ENCODE data around the gene TFAP2E. TPM values are rescaled to one million over a fixed set of nuclear protein-coding genes. Genes with fewer than 3 reads are reported as not detected.

TFAP2E gene
- total RNA-seq, 1 donor: under 0.01 TPM

GRCh38 chr1:35536556-35537162 lies 36.5 kb upstream of the TFAP2E start:
- H4K20me1 ChIP-seq (ENCODE audit: insufficient read depth, low read length): peaks cover 21% of the 10 kb centered on the region
- H3K27ac ChIP-seq (ENCODE audit: low read depth, low read length): no peak overlapping the region
- no peak for TF ChIP-seq CTCF (IDR thresholded peaks at IDR 0.05; ENCODE audit: extremely low read depth, low read depth, low read length)
- H3K4me2 ChIP-seq (ENCODE audit: insufficient read depth, low read length): no peak overlapping the region
- H3K27me3 ChIP-seq (ENCODE audit: insufficient read depth, low read length): no peaks in the 10 kb centered on the region
- no peak for DNase-seq (ENCODE audit: insufficient read length, low spot score, missing footprints)
- H3K4me3 ChIP-seq (ENCODE audit: insufficient read depth, low read length): no peak overlapping the region
- H3K4me1 ChIP-seq (ENCODE audit: insufficient read depth, low read length): peaks cover 53% of the 10 kb centered on the region
- H3K79me2 ChIP-seq (ENCODE audit: insufficient read depth, low read length): peaks cover 40% of the 10 kb centered on the region
- H3K36me3 ChIP-seq (ENCODE audit: insufficient read depth, low read length): peaks cover 2% of the 10 kb centered on the region
- no peaks in the 10 kb centered on the region for H3K9me3 ChIP-seq (ENCODE audit: low read depth, low read length)
- no peak overlapping the region for H2AFZ ChIP-seq (ENCODE audit: low read length)

- H3K36me3 ChIP-seq (ENCODE audit: insufficient read depth, low read length): peaks cover 4% of the 10 kb centered on the region
- no peak overlapping the region for H2AFZ ChIP-seq (ENCODE audit: low read length)
- no peak overlapping the region for H3K4me3 ChIP-seq (ENCODE audit: insufficient read depth, low read length)
- no peak for TF ChIP-seq CTCF (IDR thresholded peaks at IDR 0.05; ENCODE audit: extremely low read depth, low read depth, low read length)
- no peak overlapping the region for H3K27ac ChIP-seq (ENCODE audit: low read depth, low read length)
- H3K4me1 ChIP-seq (ENCODE audit: insufficient read depth, low read length): peaks cover 49% of the 10 kb centered on the region
- peaks cover 21% of the 10 kb centered on the region for H4K20me1 ChIP-seq (ENCODE audit: insufficient read depth, low read length)
- H3K9me3 ChIP-seq (ENCODE audit: low read depth, low read length): no peaks in the 10 kb centered on the region
- H3K79me2 ChIP-seq (ENCODE audit: insufficient read depth, low read length): peaks cover 49% of the 10 kb centered on the region
- DNase-seq (ENCODE audit: insufficient read length, low spot score, missing footprints): no peak
- no peak overlapping the region for H3K4me2 ChIP-seq (ENCODE audit: insufficient read depth, low read length)
- no peaks in the 10 kb centered on the region for H3K27me3 ChIP-seq (ENCODE audit: insufficient read depth, low read length)
Measured at GRCh38 chr1:35537806-35538205, 35.3 kb upstream of the TFAP2E start.

GRCh38 chr1:35539073-35539823 lies 33.9 kb upstream of the TFAP2E start:
- H4K20me1 ChIP-seq (ENCODE audit: insufficient read depth, low read length): peaks cover 25% of the 10 kb centered on the region
- no peaks in the 10 kb centered on the region for H3K27me3 ChIP-seq (ENCODE audit: insufficient read depth, low read length)
- H3K79me2 ChIP-seq (ENCODE audit: insufficient read depth, low read length): peaks cover 59% of the 10 kb centered on the region
- H3K27ac ChIP-seq (ENCODE audit: low read depth, low read length): peak overlapping the region; percentile 83
- peaks cover 48% of the 10 kb centered on the region for H3K4me1 ChIP-seq (ENCODE audit: insufficient read depth, low read length)
- no peaks in the 10 kb centered on the region for H3K9me3 ChIP-seq (ENCODE audit: low read depth, low read length)
- peak overlapping the region; percentile 69 for H3K4me2 ChIP-seq (ENCODE audit: insufficient read depth, low read length)
- DNase-seq (ENCODE audit: insufficient read length, low spot score, missing footprints): no peak
- no peak overlapping the region for H2AFZ ChIP-seq (ENCODE audit: low read length)
- H3K36me3 ChIP-seq (ENCODE audit: insufficient read depth, low read length): peaks cover 4% of the 10 kb centered on the region
- TF ChIP-seq CTCF (IDR thresholded peaks at IDR 0.05; ENCODE audit: extremely low read depth, low read depth, low read length): no peak
- peak overlapping the region; percentile 4 for H3K4me3 ChIP-seq (ENCODE audit: insufficient read depth, low read length)

GRCh38 chr1:35539824-35540261 lies 33.3 kb upstream of the TFAP2E start:
- H2AFZ ChIP-seq (ENCODE audit: low read length): no peak overlapping the region
- H3K4me3 ChIP-seq (ENCODE audit: insufficient read depth, low read length): peak overlapping the region; percentile 4
- H3K9me3 ChIP-seq (ENCODE audit: low read depth, low read length): no peaks in the 10 kb centered on the region
- no peak for TF ChIP-seq CTCF (IDR thresholded peaks at IDR 0.05; ENCODE audit: extremely low read depth, low read depth, low read length)
- peaks cover 48% of the 10 kb centered on the region for H3K4me1 ChIP-seq (ENCODE audit: insufficient read depth, low read length)
- H3K36me3 ChIP-seq (ENCODE audit: insufficient read depth, low read length): peaks cover 4% of the 10 kb centered on the region
- no peaks in the 10 kb centered on the region for H3K27me3 ChIP-seq (ENCODE audit: insufficient read depth, low read length)
- peak overlapping the region; percentile 83 for H3K27ac ChIP-seq (ENCODE audit: low read depth, low read length)
- H3K79me2 ChIP-seq (ENCODE audit: insufficient read depth, low read length): peaks cover 62% of the 10 kb centered on the region
- peak; percentile 77 for DNase-seq (ENCODE audit: insufficient read length, low spot score, missing footprints)
- H3K4me2 ChIP-seq (ENCODE audit: insufficient read depth, low read length): peak overlapping the region; percentile 69
- H4K20me1 ChIP-seq (ENCODE audit: insufficient read depth, low read length): peaks cover 25% of the 10 kb centered on the region
